ENCODE measurements around the gene POT1.

Gene POT1

GRCh38 chr7:124908259-124908658 lies 21.4 kb downstream of the POT1 start:
- DNase-seq: no peak

DNA sequence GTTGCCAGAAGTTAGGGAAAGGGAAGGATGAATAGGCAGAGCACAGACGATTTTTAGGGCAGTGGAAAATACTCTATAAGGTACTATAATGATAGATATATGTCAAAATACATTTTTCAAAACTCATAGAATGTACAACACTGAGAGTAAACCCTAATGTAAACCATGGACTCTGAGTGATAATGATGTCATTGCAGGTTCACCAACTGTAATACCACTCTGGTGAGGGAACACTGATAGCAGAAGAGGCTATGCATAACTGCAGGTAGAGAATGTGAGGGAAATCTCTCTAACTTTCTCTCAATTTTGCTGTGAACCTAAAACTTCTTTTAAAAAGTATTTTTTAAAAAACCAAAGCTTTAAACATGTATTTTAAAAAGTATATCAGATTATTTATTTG lies 22.1 kb downstream of the POT1 start:
- DNase-seq: no peak

DNA sequence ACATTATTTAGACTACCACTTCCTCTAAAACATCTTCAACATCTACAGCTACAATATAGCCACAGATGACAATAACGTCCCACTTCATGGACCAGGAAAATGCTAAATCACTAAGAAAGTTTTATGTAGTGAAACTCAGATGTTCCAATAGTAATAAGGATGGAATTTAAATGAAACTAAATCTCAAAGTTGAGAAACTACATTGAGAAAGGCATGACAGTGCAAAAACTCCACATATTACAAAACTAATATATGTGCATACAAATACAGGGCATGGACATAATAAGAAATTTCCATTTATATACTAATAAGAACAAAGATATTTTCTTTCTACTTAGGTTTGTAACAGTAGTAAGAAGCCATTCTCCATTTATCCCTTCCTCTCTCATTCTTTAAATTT lies 31.1 kb downstream of the POT1 start:
- DNase-seq: no peak

GRCh38 chr7:124896001-124896400 lies 33.6 kb downstream of the POT1 start:
- no peak for DNase-seq

GRCh38 chr7:124893140-124893827 lies 36.3 kb downstream of the POT1 start:
- no peak for DNase-seq

- no peak for DNase-seq
Observed at GRCh38 chr7:124887247-124887646, 42.4 kb downstream of the POT1 start.

DNA sequence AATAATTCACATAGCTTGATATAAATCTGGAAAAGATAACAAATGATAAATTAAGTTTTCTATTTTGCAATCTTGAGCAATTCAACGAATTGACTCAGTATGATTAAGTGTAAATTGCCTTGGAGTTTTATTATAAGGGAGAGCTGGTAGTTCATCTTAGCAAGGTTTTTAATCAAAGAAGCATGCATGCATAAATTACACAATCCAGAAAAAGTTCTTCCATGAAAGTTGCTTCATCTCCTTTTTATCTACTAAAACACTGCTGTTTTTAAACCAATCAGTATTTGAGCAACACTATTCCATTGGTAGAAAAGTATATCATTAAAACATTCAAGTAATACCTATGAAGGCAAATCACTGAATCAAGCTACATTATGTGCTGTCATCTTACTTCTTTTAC lies 47.6 kb downstream of the POT1 start:
- DNase-seq: no peak

GRCh38 chr7:124879771-124880170 lies 49.9 kb downstream of the POT1 start:
- no peak for DNase-seq

- DNase-seq: no peak
Observed at GRCh38 chr7:124879103-124879502, 50.5 kb downstream of the POT1 start.

GRCh38 chr7:124874644-124875163 lies 54.9 kb downstream of the POT1 start:
- DNase-seq: no peak

- no peak for DNase-seq
Observed at GRCh38 chr7:124857672-124858235, 71.9 kb downstream of the POT1 start.

- DNase-seq: no peak
Observed at GRCh38 chr7:124856299-124856888, 73.2 kb downstream of the POT1 start.

GRCh38 chr7:124843336-124843735 lies 86.3 kb downstream of the POT1 start:
- no peak for DNase-seq

DNA sequence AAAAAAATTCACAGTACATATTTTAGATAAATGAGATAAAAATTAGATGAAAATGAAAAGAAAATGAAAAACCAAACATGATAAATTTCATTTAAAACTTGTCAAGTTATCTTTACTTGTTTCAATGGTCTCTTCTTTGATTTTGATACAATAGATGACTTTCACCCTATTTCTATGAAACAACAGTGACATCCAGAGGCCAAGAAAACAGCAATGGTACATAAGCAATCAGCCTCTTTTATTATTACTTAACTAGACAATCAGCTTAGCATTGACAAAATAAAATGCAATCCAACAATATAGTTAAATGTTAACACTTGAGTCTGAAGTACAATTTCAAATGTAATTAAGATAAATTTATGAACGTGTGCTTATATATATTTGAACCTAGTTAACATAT lies 89.2 kb downstream of the POT1 start:
- no peak for DNase-seq

GRCh38 chr7:124839687-124840086 lies 89.9 kb downstream of the POT1 start:
- DNase-seq: no peak

GRCh38 chr7:124836173-124836572 lies 93.5 kb downstream of the POT1 start:
- DNase-seq: no peak

DNA sequence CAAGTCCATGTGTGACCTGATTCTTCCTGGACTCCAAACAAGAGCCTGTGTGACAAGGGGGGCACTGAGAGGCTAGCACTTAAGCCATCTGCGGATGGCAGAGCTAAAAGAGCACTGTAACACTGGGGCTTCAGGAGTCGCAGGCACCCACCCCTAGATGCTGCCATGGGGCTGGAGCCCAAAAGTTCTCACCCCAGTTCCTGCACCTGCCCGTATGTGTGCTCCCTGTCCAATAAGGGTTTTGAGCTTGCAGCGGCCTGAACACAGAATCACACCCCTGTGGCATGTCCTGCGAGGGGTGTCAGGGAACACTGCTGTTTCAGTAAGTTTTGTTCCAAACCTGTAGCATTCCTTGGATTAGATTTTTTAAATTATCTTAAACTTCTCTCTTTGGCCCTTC lies 110.8 kb downstream of the POT1 start:
- DNase-seq: no peak

GRCh38 chr7:124813994-124814798 lies 115.4 kb downstream of the POT1 start:
- DNase-seq: no peak

GRCh38 chr7:124812764-124813163 lies 116.9 kb downstream of the POT1 start:
- no peak for DNase-seq

GRCh38 chr7:124811341-124811740 lies 118.3 kb downstream of the POT1 start:
- DNase-seq: no peak

DNA sequence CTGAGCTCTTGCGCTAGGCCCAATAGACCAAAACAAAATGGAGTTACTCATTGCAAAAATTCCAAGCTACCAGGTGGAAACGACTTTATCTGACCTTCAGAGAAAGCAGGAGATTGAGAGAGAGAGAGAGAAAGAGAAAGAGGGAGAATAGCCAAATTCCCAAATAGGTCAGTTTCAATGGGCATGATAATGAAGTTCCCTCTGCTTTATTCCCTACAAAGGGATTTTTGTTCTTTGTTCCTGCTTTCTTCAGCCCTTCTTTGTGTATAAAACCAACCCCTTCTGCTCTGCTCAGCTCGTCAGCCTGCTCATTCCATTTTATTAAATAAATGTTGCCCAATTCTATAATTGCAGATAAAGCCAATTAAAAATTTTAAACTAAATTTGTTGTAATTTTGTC lies 119.0 kb downstream of the POT1 start:
- no peak for DNase-seq

GRCh38 chr7:124808206-124808605 lies 121.4 kb downstream of the POT1 start:
- DNase-seq: no peak

- no peak for DNase-seq
Observed at GRCh38 chr7:124801330-124801895, 128.2 kb downstream of the POT1 start.
